Spleen (tissue), 11 donors: ENCODE data around the gene MACROD2. TPM values are rescaled to one million over a fixed set of nuclear protein-coding genes. Genes with fewer than 3 reads are reported as not detected.
"Not testable (repeated sequence)": the region's sequence is repeated elsewhere in the genome, so short reads cannot be mapped to it uniquely, and the experiment has no call there.

ENCODE experiments used
- DNase-seq: peaks from one replicate; pipeline ENCODE4 v3.0.0-alpha.2; 2020
- H3K27ac ChIP-seq, 8 donors: fragments of 200-600 bp; sonication (generic) in 7 of 8; 1 replicate in 4 of 8; 2 replicates in 4 of 8; pipeline versions ENCODE4 v1.5.0 to v1.8.0; 2016 to 2021; ENCODE audit warnings: inconsistent platforms in 4 of 8, mild to moderate bottlenecking in 4 of 8, moderate library complexity in 1 of 8
- H3K27me3 ChIP-seq, 7 donors: fragments of 200-600 bp; sonication (generic) in 6 of 7; replicated peaks in 1 of 7; 1 replicate in 4 of 7; 2 replicates in 3 of 7; pipeline versions ENCODE4 v1.5.0 to v1.8.0; 2016 to 2021; ENCODE audit warnings: inconsistent platforms in 3 of 7, mild to moderate bottlenecking in 1 of 7
- H3K36me3 ChIP-seq, 6 donors: fragments of 200-600 bp; sonication (generic) in 5 of 6; 1 replicate in 4 of 6; 2 replicates in 2 of 6; pipeline versions ENCODE4 v1.5.0 to v1.8.0; 2016 to 2021; ENCODE audit warnings: inconsistent platforms in 2 of 6
- H3K4me1 ChIP-seq, 6 donors: fragments of 200-600 bp; sonication (generic) in 5 of 6; 1 replicate in 3 of 6; 2 replicates in 3 of 6; pipeline versions ENCODE4 v1.5.0 to v1.8.0; 2016 to 2021; ENCODE audit warnings: inconsistent platforms in 3 of 6
- H3K4me3 ChIP-seq, 8 donors: fragments of 200-600 bp; sonication (generic) in 7 of 8; 1 replicate in 4 of 8; 2 replicates in 4 of 8; pipeline versions ENCODE4 v1.5.0 to v1.8.0; 2016 to 2021; ENCODE audit warnings: inconsistent platforms in 4 of 8, mild to moderate bottlenecking in 4 of 8, moderate library complexity in 2 of 8
- H3K9me3 ChIP-seq, 8 donors: fragments of 200-600 bp; sonication (generic) in 7 of 8; 1 replicate in 4 of 8; 2 replicates in 4 of 8; pipeline versions ENCODE4 v1.5.0 to v1.8.0; 2016 to 2021; ENCODE audit warnings: inconsistent platforms in 4 of 8
- POLR2A ChIP-seq, 3 donors: fragments of 450-650 bp; IDR thresholded peaks; one replicate each; pipeline ENCODE4 v1.5.1; 2017; ENCODE audit warnings: antibody characterized with exemption in 3 of 3, mild to moderate bottlenecking in 1 of 3
- POLR2AphosphoS5 ChIP-seq, 3 donors: sonication (generic); formaldehyde crosslinking; IDR thresholded peaks; one replicate each; pipeline ENCODE4 v1.5.1; 2017; ENCODE audit warnings: antibody characterized with exemption in 3 of 3
- WGBS, 5 donors: extraction: QIAGEN DNeasy Blood & Tissue Kit in 3 of 5; methylation state at CpG; one replicate each; pipeline versions ENCODE4 v1.1.5 to v1.1.7; 2013 to 2018; 5-methylcytosine and 5-hydroxymethylcytosine counted together
- intact Hi-C: fragments of 100-400 bp; cut with DNase I; formaldehyde crosslinking; loops from one replicate; pipeline ENCODE4 v1.15.0; 2023; ENCODE audit warnings: low total_unique reads
- polyA plus RNA-seq, 3 donors: library from polyadenylated mRNA; stranded (reverse); fragments of 200-250 nt; gene quantifications; one replicate each; pipeline ENCODE4 v1.2.1, GENCODE V29; 2013
- total RNA-seq, 7 donors: library from RNA; depleted of rRNA in 3 of 7; stranded (reverse); fragments of >200 nt in 3 of 7; fragmentation: NEBNext Ultra II Directional in 4 of 7; extraction: Animal tissue kit (Norgen Biotek cat#: 25700) in 4 of 7; gene quantifications; one replicate each; pipeline versions ENCODE4 v1.1.0 to v1.2.1, GENCODE V29; 2016 to 2021
- TF ChIP-seq, protein P1 (sequence below), 11 experiments: fragments of 200-600 bp in 7 of 11; fragments of 450-650 bp in 4 of 11; sonication (generic) in 4 of 11; IDR thresholded peaks in 8 of 11; conservative IDR thresholded peaks in 3 of 11; 1 replicate in 7 of 11; 2 replicates in 4 of 11; pipeline versions ENCODE4 v1.4.0 to v1.8.0; 2016 to 2021; ENCODE audit warnings: antibody characterized with exemption in 11 of 11, inconsistent platforms in 4 of 11, mild to moderate bottlenecking in 1 of 11
- donor health status: healthy with polysubstance abuse.
- donor health status: DM: no; HTN: no; CAD: no; lungs with moderate emphysema.
- donor health status: DM: no; HTN: no; CAD: no.
- donor health status: Bipolar disorder and iron deficiency.
- donor health status: healthy.
- donor health status: DM: no; HTN: no; CAD: no.
- donor health status: DM: yes; HTN: yes; CAD: no.

MACROD2 gene
- total and polyA plus RNA-seq, 10 donors = 1.5 to 4.7 (median 3.4) TPM

DNA sequence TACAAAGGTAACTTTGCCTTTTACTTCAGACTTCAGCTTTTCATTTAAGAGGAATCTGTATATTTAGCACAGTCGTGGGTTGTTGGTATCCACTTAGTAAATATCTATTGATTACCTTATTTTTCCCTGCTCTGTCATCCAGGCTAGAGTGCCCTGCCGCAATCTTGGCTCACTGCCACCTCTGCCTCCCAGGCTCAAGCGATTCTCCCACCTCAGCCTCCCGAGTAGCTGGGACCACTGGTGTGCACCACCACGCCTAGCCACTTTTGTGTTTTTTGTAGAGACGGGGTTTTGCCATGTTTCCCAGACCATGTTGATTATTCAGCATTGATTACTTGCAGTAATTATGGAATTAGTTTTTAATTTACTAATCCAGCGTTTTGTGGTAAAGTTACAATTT lies 41.3 kb downstream of the MACROD2 start:
- H3K9me3 ChIP-seq = no peaks in the 10 kb centered on the region
- 88 to 93% (median 92%) methylated on average over 7 of the region's 7 CpGs for WGBS, 5 donors
- H3K27me3 ChIP-seq = no peaks in the 10 kb centered on the region
- intact Hi-C loops = no loop called here
- TF ChIP-seq POLR2AphosphoS5 (IDR thresholded peaks at IDR 0.05) (no peak), POLR2A (IDR thresholded peaks at IDR 0.05) (no peak)
- TF ChIP-seq, protein P1, sequence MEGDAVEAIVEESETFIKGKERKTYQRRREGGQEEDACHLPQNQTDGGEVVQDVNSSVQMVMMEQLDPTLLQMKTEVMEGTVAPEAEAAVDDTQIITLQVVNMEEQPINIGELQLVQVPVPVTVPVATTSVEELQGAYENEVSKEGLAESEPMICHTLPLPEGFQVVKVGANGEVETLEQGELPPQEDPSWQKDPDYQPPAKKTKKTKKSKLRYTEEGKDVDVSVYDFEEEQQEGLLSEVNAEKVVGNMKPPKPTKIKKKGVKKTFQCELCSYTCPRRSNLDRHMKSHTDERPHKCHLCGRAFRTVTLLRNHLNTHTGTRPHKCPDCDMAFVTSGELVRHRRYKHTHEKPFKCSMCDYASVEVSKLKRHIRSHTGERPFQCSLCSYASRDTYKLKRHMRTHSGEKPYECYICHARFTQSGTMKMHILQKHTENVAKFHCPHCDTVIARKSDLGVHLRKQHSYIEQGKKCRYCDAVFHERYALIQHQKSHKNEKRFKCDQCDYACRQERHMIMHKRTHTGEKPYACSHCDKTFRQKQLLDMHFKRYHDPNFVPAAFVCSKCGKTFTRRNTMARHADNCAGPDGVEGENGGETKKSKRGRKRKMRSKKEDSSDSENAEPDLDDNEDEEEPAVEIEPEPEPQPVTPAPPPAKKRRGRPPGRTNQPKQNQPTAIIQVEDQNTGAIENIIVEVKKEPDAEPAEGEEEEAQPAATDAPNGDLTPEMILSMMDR (IDR thresholded peaks at IDR 0.05 in 8 of 11, conservative IDR thresholded peaks at IDR 0.05 in 3 of 11) = no peak
- DNase-seq = no peak
- H3K4me3 ChIP-seq = no peak overlapping the region
- H3K4me1 ChIP-seq = no peaks in the 10 kb centered on the region
- H3K36me3 ChIP-seq = no peaks in the 10 kb centered on the region
- H3K27ac ChIP-seq = no peak overlapping the region

DNA sequence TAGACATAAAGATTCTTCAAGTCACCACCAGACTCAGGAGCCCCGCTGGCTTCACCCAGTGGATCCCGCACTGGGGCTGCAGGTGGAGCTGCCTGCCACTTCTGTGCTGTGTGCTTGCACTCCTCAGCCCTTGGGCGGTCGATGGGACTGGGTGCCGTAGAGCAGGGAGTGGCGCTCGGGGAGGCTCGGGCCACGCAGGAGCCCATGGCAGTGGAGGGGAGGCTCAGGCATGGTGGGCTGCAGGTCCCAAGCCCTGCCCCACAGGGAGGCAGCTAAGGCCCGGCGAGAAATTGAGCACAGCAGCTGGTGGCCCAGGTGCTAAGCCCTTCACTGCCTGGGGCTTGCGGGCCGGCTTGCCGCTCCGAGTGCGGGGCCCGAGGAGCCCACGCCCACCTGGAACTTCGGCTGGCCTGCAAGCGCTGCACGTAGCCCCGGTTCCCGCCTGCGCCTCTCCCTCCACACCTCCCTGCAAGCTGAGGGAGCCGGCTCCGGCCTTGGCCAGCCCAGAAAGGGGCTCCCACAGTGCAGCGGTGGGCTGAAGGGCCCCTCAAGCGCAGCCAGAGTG lies 49.5 kb downstream of the MACROD2 start:
- 90 to 98% (median 94%) methylated on average over 10 to 28 of the region's 28 CpGs for WGBS, 5 donors
- intact Hi-C loops, H3K4me1 ChIP-seq, H3K27me3 ChIP-seq, H3K9me3 ChIP-seq, H3K27ac ChIP-seq, DNase-seq, H3K4me3 ChIP-seq, H3K36me3 ChIP-seq: not testable (repeated sequence)

DNA sequence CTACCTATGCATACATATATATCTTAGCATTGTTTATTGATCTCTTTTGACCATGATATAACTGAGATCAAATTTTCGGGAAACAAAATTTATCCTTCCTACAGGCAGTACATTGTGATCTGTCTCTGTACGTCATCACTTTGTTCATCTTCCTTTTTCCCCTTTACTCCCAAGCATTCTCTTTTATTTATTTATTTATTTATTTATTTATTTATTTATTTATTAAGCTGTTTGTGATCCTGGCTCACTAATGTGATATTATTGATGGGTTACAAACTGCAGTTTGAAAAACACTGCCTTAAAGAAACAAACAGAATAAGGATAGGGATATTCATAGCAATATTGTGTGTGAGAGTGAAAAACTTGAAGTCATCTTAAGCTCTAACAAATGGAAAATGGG lies 51.2 kb downstream of the MACROD2 start:
- Histone ChIP-seq H3K36me3 (no peaks in the 10 kb centered on the region), H3K4me3 (no peak overlapping the region), H3K4me1 (no peaks in the 10 kb centered on the region), H3K27ac (no peak overlapping the region), H3K9me3 (no peaks in the 10 kb centered on the region), H3K27me3 (no peaks in the 10 kb centered on the region)
- intact Hi-C loops = no loop called here
- DNase-seq = no peak
- TF ChIP-seq, protein P1 (IDR thresholded peaks at IDR 0.05 in 8 of 11, conservative IDR thresholded peaks at IDR 0.05 in 3 of 11) = no peak
- TF ChIP-seq POLR2AphosphoS5 (IDR thresholded peaks at IDR 0.05) (no peak), POLR2A (IDR thresholded peaks at IDR 0.05) (no peak)
- WGBS, 5 donors = 92 to 98% (median 95%) methylated on average over 2 of the region's 2 CpGs

DNA sequence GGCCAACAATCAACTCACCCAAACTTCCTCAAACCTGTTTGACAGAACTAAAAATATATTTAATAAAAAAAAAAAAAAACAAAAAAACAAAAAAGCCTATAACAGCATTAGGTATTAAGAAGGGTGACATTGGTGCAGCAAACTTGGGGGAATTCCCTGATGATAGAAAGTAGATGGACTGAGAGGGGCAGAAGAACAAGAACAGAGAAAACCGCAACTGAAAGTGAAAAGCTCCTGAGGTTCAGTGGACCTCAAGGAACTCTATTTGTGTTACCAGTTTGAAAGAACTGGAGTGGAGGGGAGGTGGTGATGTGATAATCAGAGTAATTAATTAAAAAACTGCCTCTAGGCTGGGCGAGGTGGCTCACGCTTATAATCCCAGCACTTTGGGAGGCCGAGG lies 53.8 kb downstream of the MACROD2 start:
- 79 to 90% (median 88%) methylated on average over 4 of the region's 4 CpGs for WGBS, 5 donors
- Histone ChIP-seq H3K36me3 (no peaks in the 10 kb centered on the region), H3K27ac (no peak overlapping the region), H3K9me3 (no peaks in the 10 kb centered on the region), H3K4me1 (no peaks in the 10 kb centered on the region), H3K4me3 (no peak overlapping the region), H3K27me3 (no peaks in the 10 kb centered on the region)
- intact Hi-C loops = no loop called here
- DNase-seq = no peak
- TF ChIP-seq POLR2A (IDR thresholded peaks at IDR 0.05) (no peak), POLR2AphosphoS5 (IDR thresholded peaks at IDR 0.05) (no peak)
- TF ChIP-seq, protein P1 (IDR thresholded peaks at IDR 0.05 in 8 of 11, conservative IDR thresholded peaks at IDR 0.05 in 3 of 11) = no peak

DNA sequence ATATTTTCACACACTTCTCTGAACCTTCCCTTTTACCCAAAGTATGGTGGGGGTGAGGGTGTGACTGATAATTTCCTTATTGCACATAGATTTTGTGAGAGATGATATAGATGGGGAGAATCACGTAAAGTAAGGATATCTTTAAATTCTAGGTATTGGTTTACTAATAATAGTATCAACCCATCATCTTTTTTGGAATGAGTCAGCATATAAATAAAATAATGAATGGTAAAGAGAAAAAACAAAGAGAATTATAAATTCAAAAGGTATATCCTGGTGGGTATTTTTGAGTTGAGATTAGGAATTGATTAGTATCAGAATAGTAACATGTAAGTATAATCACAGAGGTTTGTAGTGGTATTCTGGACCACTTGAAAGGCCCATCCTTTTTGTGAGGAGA lies 56.1 kb downstream of the MACROD2 start:
- Histone ChIP-seq H3K36me3 (no peaks in the 10 kb centered on the region), H3K4me1 (no peaks in the 10 kb centered on the region), H3K4me3 (no peak overlapping the region), H3K27ac (no peak overlapping the region), H3K27me3 (no peaks in the 10 kb centered on the region), H3K9me3 (no peaks in the 10 kb centered on the region)
- intact Hi-C loops = loop anchor here (10.0 kb wide), 1 partner anchor 937 kb away; no protein-coding TSS in a partner anchor
- WGBS, 5 donors = 68 to 85% (median 80%) methylated on average over 1 of the region's 1 CpG
- no peak for TF ChIP-seq POLR2AphosphoS5 (IDR thresholded peaks at IDR 0.05)
- TF ChIP-seq, protein P1 (IDR thresholded peaks at IDR 0.05 in 8 of 11, conservative IDR thresholded peaks at IDR 0.05 in 3 of 11) = no peak
- TF ChIP-seq POLR2A (IDR thresholded peaks at IDR 0.05) = no peak
- no peak for DNase-seq
